ENCODE measurements around the gene SEL1L3.

SEL1L3 gene

DNA sequence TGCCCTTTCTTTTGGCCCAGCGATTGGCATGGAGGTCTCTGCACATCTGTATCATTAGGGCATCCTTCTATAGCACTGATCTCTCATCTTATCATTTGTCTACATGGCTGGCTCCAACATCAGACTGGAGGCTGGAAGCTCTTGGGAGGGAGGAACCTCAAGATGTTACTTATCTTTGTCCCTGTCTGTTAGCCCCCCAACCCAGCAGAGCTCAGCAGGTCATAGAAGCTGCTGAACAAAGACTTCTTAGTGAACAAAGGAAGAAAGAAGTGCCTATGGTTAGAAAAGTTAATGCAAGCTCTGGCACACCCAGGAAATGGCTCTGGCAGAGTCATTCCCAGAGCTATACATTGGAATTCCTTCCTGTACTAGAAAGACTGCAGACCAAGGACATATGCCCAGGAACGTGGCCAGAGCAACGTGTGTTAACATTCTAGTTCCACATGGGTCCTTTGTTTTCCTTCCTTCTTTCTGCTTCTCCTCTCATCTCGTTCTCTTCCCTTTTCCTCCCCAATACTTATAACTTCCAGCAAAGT is 74.0 kb downstream of the SEL1L3 start:
- DNase-seq (ENCODE audit: low read depth) = no peak

DNA sequence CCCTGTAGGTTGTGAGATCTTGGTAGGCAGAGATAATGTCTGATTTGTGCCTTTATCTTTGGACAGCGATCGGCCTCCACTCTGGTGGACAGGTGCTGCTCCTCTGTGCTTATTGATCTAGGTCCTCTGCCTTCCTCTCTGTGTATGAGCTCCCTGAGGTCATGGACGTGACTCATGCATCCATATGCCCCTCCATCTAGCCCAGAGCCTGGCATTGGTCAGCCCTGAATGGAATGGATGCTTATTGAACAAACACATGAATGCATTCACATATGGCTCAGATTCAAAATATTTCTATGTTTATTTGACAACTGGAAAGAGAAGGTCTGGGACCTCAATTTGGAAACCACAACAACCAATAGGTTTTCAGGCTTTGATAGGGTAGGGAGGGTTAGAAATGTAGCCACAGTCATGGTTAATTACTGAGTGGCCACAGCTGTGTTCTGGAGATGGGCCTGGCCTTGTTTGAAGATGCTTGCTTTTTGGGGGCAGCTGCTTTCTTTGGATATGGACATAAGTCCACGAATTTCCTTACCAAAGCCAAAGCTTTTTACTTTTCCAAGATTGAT is 76.2 kb downstream of the SEL1L3 start:
- no peak for DNase-seq (ENCODE audit: low read depth)

DNA sequence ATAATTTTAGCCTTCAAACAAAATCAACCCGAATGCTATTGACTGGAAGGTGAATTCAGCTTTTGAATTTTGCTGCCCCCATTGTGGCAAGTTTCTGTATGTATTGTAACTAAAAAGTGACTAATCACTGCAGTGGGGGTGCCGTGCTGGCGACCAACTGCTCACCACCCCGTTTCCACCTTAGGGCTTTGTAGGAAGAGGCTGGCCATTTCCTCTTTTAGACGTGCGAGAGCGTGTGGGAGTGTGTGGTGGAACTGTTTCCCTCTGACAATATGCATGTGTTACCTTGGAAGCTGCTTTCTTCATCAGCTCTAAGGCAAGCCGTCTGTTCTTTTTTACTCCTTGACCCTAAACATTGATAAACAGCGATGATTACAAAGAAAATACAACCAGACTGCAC is 78.8 kb downstream of the SEL1L3 start:
- no peak for DNase-seq (ENCODE audit: low read depth)

DNA sequence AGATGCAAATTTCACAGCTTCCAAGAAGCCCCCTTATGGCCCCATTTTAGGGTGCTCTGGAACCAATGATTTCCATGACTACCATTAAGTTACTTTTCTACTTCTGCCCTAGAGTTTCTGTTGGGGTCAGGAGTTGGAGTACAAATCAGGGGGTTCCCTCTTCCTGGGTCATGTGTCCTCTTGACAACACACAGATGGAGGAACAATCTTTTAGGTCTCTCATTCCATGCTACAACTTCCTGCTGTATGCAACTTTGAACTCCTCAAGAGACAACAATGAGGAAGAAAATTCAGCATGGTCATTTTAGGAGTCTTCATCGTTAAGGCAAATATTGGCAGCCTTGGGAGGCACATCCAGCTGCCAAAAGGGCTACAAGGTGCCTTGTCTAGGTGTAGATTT is 79.7 kb downstream of the SEL1L3 start:
- no peak for DNase-seq (ENCODE audit: low read depth)

DNA sequence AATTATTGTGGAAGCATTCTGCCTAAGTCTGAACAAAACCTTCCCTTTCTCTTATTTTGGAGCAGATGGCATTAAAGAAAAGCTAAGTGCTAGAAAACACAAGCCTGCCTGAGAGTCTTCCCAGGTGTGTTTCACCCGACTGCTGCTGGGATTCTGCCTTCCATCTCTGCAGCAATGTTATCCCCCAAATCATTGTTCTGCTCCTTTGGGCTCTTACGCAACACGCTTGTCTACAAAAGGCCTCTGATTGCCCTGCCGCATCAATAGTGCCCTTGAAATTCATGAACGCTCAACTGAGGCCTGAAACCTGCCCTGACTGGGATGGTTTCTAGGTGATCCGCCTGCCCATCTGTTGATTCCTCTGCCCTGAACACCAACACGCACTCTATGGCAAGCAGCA is 80.3 kb downstream of the SEL1L3 start:
- DNase-seq (ENCODE audit: low read depth) = no peak

DNA sequence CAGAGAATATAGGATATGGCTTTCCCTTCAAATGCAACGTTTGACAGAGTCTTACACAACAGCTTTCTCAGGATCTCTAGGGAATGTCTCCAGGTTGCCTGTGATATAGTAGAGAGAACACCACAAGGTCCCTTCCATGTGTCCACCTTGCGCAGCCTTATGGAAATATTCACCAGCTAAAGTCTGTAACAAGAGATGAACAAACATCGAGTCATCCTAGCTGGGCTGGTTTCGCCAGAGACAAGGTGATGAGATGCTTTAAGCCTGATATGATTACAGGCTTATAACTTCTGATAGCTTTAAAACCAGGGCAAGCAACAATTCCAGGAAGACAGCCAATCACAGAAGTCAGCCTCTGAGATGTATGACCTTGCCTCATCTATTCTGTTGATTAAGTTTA is 83.8 kb downstream of the SEL1L3 start:
- DNase-seq (ENCODE audit: low read depth) = no peak

DNA sequence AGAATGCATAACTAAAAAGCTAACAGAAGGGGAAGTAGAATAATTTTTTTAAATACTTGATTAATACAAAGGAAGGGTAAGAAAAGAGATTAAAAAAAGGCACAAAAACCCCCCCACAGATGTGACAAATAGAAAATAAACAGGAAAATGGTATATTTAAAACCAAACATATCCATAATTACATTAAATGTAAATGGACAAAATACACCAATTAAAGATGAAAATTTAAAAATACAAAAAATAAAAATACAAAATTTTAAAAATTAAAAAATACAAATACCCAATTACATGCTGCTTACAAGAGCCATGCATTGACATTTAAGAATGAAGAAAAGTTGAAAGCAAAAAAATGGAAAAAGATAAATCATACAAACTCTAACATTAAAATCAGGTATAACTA is 86.0 kb downstream of the SEL1L3 start:
- DNase-seq (ENCODE audit: low read depth) = no peak

DNA sequence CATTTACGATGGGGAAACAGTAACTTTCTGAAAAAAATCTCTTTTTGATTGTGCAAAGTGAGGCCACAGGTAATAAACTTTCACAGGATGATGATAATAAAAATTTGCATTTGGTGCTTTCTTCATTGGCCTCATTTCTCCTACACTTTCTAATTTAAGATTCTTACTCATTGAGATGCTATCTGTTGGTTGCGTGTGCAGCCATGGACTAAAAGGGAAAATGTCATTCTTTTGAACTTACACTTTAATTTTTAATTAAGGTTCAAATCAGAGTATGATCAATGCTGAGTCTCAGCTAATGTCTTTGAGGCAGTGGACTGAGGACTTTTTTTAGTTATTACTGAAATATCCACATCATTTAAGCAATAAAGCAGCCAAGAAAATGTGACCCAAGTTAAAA is 87.6 kb downstream of the SEL1L3 start:
- DNase-seq (ENCODE audit: low read depth) = no peak

DNA sequence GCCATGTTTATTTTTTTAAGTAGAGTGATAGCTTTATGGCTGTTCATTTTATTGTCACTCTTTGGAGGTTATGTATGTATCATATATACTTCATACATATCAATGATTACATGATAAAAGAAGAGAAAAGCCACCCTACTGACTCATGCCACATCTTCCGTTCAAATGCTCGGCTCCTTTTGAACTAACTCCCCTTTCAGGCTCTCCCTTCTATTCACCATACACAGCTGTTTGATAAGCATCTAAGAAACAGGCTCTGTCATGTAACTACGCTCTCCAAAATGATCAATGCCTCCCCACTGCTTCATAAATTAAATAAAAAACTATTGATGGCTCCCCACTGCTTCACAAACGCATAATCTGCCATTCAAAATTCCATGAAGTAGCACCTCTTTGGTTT is 89.4 kb downstream of the SEL1L3 start:
- no peak for DNase-seq (ENCODE audit: low read depth)

DNA sequence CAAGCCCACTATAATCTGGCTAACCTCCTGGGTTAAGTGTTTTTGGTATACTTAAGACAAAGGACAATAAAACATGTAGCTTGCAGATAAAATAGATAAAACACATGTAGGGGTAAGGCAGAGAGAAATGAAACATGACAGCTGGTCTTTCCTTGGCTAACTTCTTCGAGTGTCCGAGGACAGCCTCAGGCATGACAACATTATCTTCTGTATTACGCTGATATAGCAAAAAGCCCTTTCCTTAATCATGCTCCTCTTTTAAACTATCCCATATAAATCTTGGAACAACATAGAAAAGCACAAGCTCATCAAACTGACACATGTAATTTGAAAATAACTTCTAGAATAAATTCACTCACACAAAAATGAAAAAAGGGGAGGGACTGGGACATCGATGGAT is 91.1 kb downstream of the SEL1L3 start:
- no peak for DNase-seq (ENCODE audit: low read depth)

DNA sequence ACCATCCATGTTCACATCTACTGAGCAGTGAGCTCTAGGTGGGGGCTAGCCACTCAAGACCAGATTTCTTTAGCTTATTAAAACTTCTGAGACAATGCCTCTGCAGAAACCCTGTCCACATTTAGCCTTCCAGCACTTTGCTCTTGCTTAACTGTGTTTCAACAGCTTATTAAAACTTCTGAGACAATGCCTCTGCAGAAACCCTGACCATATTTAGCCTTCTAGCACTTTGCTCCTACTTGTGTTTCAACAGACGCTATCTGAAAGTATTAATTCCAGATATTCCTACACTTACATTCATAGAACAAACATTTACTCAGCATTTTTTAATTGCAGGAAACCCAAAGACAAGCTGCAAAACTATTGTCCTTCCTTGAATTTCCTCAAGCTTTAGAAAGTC is 91.9 kb downstream of the SEL1L3 start:
- DNase-seq (ENCODE audit: low read depth) = no peak

DNA sequence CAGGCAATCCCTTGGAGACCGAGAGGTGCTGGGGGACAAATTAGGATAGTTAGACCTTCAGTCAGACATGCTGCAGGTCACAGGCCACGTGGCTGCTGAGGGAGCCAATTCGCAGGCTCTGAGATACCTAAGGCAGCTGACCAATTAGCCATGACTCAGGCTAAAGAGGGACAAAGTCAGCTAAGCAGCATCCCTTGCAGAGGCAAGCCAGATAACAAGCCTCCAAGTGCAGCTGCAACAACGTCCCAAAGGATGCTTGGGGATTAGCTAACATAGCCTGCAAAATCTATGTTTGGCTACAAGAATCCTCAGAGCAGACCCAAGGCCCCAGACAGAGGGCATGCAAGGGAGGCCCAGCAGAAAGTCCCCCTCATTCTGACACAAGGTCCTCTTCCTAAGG is 93.5 kb downstream of the SEL1L3 start:
- no peak for DNase-seq (ENCODE audit: low read depth)

DNA sequence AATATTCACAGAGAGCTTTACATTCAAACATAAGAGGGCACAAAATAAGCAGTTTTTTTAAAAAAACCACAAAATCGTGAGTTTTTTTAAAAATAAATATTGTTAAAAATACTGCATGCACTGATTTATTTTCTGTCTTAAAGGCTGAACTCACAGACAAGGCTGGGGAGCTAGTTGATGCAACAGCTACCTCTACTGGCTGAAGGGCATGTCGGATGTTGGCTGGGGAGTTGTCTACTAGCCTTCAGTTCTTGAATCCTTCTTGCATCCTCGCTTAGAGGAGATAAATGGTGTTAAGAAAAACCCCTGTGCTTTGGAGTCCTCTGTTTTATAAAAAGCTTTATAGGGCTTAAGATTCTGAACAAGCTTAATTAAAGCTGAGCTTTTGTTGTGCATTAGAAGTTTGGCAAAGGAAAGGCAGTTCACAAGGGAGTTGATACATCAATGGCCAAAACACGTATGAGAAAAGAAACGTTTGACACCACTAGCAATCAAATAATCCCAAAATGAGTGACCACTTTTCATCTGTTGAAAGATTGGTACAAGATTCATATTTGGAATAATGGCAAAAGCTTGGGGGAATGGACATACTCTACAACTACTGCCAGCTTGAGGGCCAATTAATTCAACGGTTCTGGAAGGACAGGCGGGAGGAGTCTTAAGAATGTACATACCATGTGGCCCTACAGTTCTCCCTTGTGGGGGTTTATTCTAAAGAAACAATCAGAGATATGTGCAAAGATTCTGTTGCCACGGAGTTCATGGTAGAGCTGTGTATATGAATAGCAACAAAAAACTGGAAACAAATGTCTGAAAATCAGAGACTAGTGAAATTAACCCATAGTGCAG is 94.7 kb downstream of the SEL1L3 start:
- peak; percentile 46 for DNase-seq (ENCODE audit: low read depth)

DNA sequence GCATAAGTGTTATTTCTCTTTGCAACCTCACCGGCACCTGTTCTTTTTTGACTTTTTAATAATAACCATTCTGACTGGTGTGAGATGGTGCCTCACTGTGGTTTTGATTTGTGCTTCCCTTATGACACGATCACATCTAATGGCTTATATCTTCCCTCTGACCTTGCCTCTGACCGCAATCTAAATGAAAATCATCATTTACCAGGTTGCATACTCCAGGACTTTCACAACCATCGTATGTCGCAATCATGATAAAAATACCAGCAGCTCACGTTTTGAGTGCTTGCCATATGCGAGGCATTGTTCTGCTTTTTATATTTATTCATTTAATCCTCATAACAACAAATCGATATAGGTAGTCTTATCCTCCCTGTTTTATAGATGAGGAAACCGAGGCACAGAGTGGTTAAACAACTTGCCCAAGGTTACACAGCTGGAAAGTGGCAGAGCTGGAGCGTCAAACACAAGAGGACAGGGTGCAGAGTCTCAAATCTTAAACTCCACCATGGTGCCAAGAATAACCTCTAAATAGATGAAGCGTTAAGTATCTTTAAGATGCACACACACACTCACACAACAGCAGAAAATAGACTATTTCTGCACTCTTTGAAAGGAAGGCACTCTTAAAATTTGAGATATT is 102.2 kb downstream of the SEL1L3 start:
- DNase-seq (ENCODE audit: low read depth) = no peak

DNA sequence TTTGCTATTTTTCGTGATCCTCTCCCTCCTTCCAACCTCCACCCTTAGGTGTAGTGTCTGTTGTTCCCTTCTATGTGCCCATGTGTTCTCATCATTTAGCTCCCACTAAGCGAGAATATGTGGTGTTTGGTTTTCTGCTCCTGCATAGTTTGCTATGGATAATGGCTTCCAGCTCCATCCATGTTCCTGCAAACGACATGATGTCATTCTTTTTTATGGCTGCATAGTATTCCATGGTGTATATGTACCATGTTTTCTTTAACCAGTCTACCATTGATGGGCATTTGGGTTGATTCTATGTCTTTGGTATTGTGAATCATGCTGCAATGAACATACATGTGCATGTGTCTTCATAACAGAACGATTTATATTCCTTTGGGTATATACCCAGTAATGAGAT is 102.7 kb downstream of the SEL1L3 start:
- no peak for DNase-seq (ENCODE audit: low read depth)

DNA sequence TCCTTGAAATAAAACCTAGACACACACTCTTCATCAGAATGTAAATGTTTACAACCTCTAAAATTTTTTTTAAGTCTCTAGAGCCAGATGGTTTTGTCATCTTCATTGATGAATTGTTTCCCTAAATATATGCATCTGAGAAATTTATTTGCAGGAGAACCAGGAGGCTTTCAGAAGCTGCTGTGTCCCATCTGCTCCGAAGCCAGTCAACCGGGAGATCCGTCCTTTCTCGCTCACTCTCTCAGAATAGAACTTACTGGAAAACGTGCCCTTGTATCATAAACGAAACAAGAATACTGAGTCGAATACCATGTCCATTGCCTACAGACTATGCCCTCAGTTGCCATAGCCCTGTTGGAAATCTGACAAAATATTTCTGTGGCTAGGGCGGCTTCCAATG is 103.7 kb downstream of the SEL1L3 start:
- no peak for DNase-seq (ENCODE audit: low read depth)

DNA sequence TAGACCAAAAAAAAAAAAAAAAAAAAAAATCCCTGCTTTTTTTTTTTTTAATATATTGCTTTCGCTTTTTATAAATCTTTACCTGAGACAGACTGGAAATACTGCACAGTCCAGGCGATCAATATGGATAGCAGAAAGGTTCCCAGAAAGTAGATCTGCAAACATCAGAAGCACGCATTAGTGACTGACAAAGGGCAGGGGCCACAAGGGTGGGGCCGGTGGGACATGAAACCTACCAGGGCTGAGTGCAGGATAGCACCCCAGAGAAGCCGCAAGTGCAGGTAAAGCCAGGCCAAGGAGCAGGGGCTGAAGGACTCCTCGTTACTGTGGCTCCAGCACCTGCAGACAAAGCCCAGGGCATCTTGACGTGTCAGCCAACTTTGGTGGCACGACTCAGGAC is 105.3 kb downstream of the SEL1L3 start:
- DNase-seq (ENCODE audit: low read depth) = no peak

DNA sequence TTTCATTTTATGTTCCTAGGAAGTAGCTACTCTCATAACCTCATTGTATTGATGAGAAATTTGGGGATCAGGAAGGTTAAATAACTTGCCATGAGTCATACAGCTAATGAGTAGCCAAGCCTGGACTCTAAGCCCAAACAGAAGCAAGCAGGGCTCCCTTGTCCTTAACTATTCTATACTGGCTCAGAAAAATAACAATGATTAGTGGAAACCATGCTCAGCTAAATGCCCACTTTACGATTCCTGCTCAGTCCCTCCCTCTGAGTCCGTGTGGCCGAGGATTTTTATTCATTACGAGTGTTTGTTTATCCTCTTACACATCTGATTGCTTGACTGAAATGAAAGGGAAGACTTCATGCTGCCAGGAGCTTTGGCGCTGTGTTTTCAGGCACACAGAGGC is 106.3 kb downstream of the SEL1L3 start:
- DNase-seq (ENCODE audit: low read depth) = no peak

DNA sequence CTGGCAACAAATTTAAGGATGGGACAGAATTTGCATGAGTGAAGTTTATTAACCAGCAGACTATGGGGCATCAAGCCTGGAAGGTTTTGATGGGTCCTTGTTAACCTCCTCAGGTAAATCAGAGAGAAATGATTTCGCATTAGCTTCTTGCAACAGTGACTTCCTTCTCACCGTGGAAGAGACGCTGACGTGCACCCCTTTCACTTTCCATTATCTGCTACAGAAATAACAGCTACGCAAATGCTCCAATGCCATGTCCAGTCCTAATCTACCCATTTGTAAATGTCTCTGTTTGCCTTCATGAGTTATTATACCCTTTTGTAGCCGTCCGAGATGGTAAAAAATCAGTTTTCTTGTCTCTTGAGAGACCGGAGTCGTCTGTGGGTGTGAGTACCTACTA is 106.9 kb downstream of the SEL1L3 start:
- no peak for DNase-seq (ENCODE audit: low read depth)

DNA sequence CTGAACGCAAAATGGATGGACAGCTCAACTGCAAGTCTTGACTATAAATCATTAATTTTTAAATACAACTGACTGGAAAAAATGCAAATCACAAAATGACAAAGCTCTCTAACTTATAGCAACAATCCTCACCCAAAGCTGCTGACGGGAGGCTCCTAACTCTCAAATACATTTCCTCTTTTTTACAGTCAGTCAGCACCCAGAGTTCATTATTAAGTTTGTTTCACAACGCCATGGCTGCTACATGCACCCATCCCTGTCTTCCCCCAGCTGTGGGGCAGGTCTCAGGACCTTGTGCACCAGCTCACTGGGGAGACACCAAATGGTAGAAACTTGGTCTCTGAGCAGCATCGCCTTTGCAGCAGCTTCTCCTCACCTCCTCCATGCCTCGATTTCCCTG is 109.5 kb downstream of the SEL1L3 start:
- no peak for DNase-seq (ENCODE audit: low read depth)

DNA sequence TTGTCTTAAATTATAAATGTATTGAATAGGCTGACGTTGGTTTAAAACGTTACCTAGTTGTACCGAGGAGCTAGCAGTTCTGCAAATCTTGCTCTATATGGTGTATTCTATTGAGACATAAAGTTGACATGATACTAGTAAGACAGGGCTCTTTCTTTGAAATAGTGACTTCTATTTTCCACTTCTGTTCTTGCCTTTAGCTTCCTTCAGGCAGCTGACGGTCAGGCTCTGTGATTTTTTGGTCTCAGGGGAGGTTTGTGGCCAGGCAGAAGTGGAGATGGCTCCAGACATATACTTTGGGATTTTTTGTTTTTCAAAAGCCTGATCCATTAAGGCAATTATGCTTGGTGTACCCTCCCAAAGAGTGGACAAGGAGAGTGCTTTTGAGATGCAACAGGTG is 111.9 kb downstream of the SEL1L3 start:
- DNase-seq (ENCODE audit: low read depth) = no peak

DNA sequence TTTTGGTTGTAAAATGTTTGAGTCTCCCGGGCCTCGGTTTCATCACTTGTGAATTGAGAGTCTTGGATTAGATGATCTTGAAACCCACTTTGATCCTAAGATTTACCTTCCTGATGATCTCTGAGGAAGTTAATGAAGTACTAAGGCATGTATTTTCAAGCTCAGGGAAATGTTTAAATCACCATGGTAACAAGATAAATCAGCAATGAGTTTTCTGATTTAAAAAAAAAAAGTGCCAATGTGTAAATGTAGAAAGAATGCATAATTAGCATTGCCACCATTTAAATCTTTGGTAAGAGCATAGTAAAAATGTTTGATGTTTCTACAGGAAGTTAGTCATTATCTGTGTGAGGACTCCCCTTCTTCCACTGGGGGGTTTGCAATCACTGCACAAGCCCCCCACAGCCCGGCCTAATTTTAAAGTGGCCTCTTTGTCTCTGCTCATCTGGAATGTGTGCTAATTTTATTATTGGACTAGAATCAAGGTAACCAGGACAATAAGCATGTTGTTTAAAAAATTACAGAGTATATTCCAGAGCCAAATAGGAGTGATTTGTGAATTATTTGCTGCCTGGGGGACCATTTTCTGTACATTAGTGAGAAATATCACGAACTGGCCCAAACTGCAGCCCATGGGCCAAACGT is 113.5 kb downstream of the SEL1L3 start:
- no peak for DNase-seq (ENCODE audit: low read depth)

DNA sequence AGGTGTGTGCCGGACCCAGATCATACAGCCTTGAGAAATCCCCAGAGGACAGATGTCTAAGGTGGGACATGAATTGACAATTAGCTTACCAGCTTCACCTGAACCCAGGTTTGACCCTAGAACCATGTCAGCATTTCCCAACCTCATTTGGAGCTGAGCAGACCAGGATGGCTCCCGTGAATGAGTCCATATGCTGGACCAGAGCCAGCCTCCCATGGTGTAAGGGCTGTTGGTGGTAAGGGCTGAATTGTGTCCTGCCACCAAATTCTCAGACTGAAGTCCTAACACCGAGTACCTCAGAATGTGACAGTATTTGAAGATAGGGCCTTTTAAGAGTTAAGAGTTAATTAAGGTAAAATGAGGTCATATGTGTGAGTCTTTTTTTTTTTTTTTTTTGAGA is 118.8 kb downstream of the SEL1L3 start:
- DNase-seq (ENCODE audit: low read depth) = no peak
